ENCODE measurements around the gene AMD1.
"Not testable (repeated sequence)": the region's sequence is repeated elsewhere in the genome, so short reads cannot be mapped to it uniquely, and the experiment has no call there.

Gene AMD1

GRCh38 chr6:110895907-110896608 lies 21.5 kb downstream of the AMD1 start:
- Histone ChIP-seq H3K36me3 (ENCODE audit: control insufficient read depth, insufficient read depth, low read length) (no peaks in the 10 kb centered on the region), H3K9me3 (ENCODE audit: control insufficient read depth, low read length) (no peaks in the 10 kb centered on the region), H3K27ac (no peak overlapping the region), H2AFZ (no peak overlapping the region), H3K27me3 (ENCODE audit: control insufficient read depth, insufficient read depth, low read length) (no peaks in the 10 kb centered on the region), H3K4me2 (ENCODE audit: low read length) (no peak overlapping the region), H3K9ac (no peak overlapping the region), H3K4me3 (ENCODE audit: low read depth, low read length) (no peak overlapping the region), H3K4me1 (no peaks in the 10 kb centered on the region), H3K79me2 (no peaks in the 10 kb centered on the region)
- TF ChIP-seq, protein P1, sequence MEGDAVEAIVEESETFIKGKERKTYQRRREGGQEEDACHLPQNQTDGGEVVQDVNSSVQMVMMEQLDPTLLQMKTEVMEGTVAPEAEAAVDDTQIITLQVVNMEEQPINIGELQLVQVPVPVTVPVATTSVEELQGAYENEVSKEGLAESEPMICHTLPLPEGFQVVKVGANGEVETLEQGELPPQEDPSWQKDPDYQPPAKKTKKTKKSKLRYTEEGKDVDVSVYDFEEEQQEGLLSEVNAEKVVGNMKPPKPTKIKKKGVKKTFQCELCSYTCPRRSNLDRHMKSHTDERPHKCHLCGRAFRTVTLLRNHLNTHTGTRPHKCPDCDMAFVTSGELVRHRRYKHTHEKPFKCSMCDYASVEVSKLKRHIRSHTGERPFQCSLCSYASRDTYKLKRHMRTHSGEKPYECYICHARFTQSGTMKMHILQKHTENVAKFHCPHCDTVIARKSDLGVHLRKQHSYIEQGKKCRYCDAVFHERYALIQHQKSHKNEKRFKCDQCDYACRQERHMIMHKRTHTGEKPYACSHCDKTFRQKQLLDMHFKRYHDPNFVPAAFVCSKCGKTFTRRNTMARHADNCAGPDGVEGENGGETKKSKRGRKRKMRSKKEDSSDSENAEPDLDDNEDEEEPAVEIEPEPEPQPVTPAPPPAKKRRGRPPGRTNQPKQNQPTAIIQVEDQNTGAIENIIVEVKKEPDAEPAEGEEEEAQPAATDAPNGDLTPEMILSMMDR (IDR thresholded peaks at IDR 0.05) = no peak

DNA sequence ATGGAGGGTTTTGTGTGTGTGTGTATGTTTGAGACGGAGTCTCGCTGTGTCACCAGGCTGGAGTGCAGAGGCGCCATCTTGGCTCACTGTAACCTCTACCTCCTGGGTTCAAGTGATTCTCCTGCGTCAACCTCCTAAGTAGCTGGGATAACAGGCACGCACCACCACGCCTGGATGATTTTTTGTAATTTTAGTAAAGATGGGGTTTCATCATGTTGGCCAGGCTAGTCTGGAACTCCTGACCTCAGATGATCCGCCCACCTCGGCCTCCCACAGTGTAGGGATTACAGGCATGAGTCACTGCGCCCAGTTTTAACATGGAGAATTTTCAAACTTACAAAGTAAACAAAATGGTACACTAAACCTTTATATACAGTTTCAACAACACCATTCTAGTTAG lies 22.8 kb downstream of the AMD1 start:
- H3K9ac ChIP-seq = no peak overlapping the region
- no peaks in the 10 kb centered on the region for H3K79me2 ChIP-seq
- H3K4me1 ChIP-seq = no peaks in the 10 kb centered on the region
- H3K27me3 ChIP-seq (ENCODE audit: control insufficient read depth, insufficient read depth, low read length) = no peaks in the 10 kb centered on the region
- no peak overlapping the region for H3K27ac ChIP-seq
- no peaks in the 10 kb centered on the region for H3K9me3 ChIP-seq (ENCODE audit: control insufficient read depth, low read length)
- TF ChIP-seq, protein P1 (IDR thresholded peaks at IDR 0.05) = no peak
- no peak overlapping the region for H2AFZ ChIP-seq
- no peak overlapping the region for H3K4me3 ChIP-seq (ENCODE audit: low read depth, low read length)
- H3K36me3 ChIP-seq (ENCODE audit: control insufficient read depth, insufficient read depth, low read length) = no peaks in the 10 kb centered on the region
- H3K4me2 ChIP-seq (ENCODE audit: low read length) = no peak overlapping the region

GRCh38 chr6:110898111-110898510 lies 23.5 kb downstream of the AMD1 start:
- H3K4me2 ChIP-seq (ENCODE audit: low read length) = no peak overlapping the region
- H3K27ac ChIP-seq = no peak overlapping the region
- H3K79me2 ChIP-seq = no peaks in the 10 kb centered on the region
- no peaks in the 10 kb centered on the region for H3K4me1 ChIP-seq
- no peak overlapping the region for H2AFZ ChIP-seq
- H3K4me3 ChIP-seq (ENCODE audit: low read depth, low read length) = no peak overlapping the region
- no peaks in the 10 kb centered on the region for H3K36me3 ChIP-seq (ENCODE audit: control insufficient read depth, insufficient read depth, low read length)
- TF ChIP-seq, protein P1 (IDR thresholded peaks at IDR 0.05) = no peak
- H3K27me3 ChIP-seq (ENCODE audit: control insufficient read depth, insufficient read depth, low read length) = no peaks in the 10 kb centered on the region
- H3K9me3 ChIP-seq (ENCODE audit: control insufficient read depth, low read length) = no peaks in the 10 kb centered on the region
- H3K9ac ChIP-seq = no peak overlapping the region

- TF ChIP-seq, protein P1 (IDR thresholded peaks at IDR 0.05) = no peak
- Histone ChIP-seq H2AFZ (no peak overlapping the region), H3K27ac (no peak overlapping the region), H3K9ac (no peak overlapping the region), H3K36me3 (ENCODE audit: control insufficient read depth, insufficient read depth, low read length) (no peaks in the 10 kb centered on the region), H3K27me3 (ENCODE audit: control insufficient read depth, insufficient read depth, low read length) (no peaks in the 10 kb centered on the region), H3K4me1 (no peaks in the 10 kb centered on the region), H3K79me2 (no peaks in the 10 kb centered on the region), H3K4me3 (ENCODE audit: low read depth, low read length) (no peak overlapping the region), H3K9me3 (ENCODE audit: control insufficient read depth, low read length) (no peaks in the 10 kb centered on the region), H3K4me2 (ENCODE audit: low read length) (no peak overlapping the region)
Observed at GRCh38 chr6:110900028-110900598, 25.5 kb downstream of the AMD1 start.

DNA sequence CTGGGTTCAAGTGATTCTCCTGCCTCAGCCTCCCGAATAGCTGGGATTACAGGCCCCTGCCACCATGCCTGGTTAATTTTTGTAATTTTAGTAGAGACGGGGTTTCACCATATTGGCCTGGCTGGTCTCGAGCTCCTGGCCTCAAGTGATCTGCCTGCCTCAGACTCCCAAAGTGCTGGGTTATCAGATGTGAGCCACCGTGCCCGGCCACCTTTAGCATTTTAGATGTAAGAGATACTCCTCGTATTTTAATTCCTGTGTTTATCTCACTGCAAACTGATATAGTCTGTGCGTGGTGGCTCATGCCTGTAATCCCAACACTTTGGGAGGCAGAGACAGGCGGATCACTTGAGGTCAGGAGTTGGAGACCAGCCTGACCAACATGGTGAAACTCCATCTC lies 27.0 kb downstream of the AMD1 start:
- not testable (repeated sequence) for H3K9me3 ChIP-seq (ENCODE audit: control insufficient read depth, low read length); H3K4me1 ChIP-seq; H3K27ac ChIP-seq; H2AFZ ChIP-seq; H3K79me2 ChIP-seq; H3K9ac ChIP-seq; H3K27me3 ChIP-seq (ENCODE audit: control insufficient read depth, insufficient read depth, low read length); H3K4me3 ChIP-seq (ENCODE audit: low read depth, low read length); H3K36me3 ChIP-seq (ENCODE audit: control insufficient read depth, insufficient read depth, low read length); H3K4me2 ChIP-seq (ENCODE audit: low read length)
